Measurements from ENCODE around the gene TIMM29.

TIMM29 gene

DNA sequence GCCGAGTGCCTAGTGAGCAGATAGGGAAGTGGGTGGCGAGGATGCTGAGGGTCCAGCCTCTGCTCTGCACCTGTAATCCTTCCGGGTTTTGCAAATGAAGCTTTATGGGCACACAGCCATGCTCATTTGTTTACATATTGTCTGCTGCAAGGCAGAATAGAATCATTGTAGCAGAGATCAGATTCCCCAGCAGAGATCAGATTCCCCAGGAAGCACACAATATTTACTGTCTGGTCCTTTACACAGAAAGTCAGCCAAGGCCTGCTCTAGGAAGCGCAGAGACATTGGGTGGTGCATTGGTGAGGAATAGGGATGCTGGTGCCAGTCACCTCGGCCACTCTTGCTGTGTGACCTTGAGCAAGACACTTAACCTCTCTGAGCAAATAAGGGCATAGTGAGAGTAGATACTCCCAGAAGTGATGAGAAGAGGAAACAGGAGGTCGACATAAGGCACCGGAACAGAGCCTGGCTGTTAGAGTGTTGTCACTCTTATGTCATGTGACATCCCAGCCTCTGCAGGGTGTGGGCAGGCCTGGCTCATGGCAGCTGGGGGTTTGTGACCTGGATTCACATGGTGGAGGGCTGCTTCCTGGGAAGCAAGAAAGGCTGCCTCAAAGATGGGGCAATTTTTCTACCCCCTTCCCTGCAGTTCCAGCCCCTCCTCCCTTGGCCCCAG lies 31.6 kb upstream of the TIMM29 start:
- TF ChIP-seq GATA2 (IDR thresholded peaks at IDR 0.05; ENCODE audit: low read depth, low read length) = no peak
- no peak for TF ChIP-seq GATA3 (IDR thresholded peaks at IDR 0.05; ENCODE audit: low read depth, low read length)

GRCh38 chr19:10898633-10899032 lies 30.0 kb upstream of the TIMM29 start:
- no peak for TF ChIP-seq GATA3 (IDR thresholded peaks at IDR 0.05; ENCODE audit: low read depth, low read length)

DNA sequence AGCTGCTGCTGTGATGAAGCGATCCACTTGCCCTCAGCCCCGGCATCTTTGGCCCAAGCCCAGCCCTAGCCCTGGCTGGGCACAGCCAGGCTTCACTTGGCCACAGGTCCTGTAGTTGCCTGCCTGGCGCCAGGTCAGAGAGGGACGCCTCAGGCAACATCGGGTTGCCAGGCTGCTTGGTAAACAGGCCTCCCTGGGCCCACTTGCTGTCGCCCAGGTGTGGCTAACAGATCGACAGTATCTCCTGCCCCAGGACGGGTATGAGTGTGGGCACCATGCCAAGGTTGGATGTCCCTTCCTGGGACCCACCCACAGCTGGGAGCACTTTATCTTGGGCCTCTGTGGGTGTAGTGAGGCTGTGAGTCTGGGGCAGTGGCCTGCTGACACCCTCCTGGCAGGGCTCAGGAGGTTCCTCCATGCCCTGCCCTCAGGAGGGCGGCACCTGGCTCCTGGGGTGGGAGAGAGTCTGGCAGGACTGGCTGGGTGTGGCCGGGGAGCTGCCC lies 29.4 kb upstream of the TIMM29 start:
- TF ChIP-seq GATA2 (IDR thresholded peaks at IDR 0.05; ENCODE audit: low read depth, low read length) (no peak), GATA3 (IDR thresholded peaks at IDR 0.05; ENCODE audit: low read depth, low read length) (no peak)

GRCh38 chr19:10907925-10908324 lies 20.7 kb upstream of the TIMM29 start:
- no peak for TF ChIP-seq GATA3 (IDR thresholded peaks at IDR 0.05; ENCODE audit: low read depth, low read length)
- no peak for TF ChIP-seq GATA2 (IDR thresholded peaks at IDR 0.05; ENCODE audit: low read depth, low read length)

DNA sequence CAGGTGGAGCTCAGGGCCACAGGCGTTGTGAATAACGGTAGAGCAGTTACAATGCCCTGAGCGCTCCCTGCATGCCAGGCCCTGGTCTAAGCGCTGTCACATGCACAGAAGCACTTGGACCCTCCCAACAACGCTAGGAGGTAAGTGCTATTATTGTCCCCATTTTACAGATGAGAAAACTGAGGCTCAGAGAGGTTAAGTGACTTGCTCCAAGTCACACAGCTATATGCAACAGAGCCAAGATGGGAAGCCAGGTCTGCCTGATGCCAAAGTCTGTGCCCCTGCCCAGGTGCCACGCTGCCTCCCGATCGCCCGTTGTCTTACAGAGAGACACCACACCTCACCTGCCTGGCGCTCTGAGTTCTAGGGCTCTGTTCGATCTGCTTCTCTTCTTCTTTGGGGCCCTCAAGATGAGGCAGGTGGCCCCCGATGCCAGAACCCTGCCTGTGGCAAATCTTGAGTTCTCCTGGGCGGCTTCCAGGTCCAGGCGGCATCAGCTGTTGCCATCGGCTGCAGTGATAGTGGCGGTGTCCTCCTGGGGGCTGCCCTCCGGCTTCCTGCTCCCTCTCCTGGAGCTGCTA lies 20.1 kb upstream of the TIMM29 start:
- TF ChIP-seq GATA3 (IDR thresholded peaks at IDR 0.05; ENCODE audit: low read depth, low read length) (no peak), GATA2 (IDR thresholded peaks at IDR 0.05; ENCODE audit: low read depth, low read length) (no peak)

GRCh38 chr19:10911579-10912363 lies 16.8 kb upstream of the TIMM29 start:
- TF ChIP-seq GATA3 (IDR thresholded peaks at IDR 0.05; ENCODE audit: low read depth, low read length) (no peak), GATA2 (IDR thresholded peaks at IDR 0.05; ENCODE audit: low read depth, low read length) (no peak)

DNA sequence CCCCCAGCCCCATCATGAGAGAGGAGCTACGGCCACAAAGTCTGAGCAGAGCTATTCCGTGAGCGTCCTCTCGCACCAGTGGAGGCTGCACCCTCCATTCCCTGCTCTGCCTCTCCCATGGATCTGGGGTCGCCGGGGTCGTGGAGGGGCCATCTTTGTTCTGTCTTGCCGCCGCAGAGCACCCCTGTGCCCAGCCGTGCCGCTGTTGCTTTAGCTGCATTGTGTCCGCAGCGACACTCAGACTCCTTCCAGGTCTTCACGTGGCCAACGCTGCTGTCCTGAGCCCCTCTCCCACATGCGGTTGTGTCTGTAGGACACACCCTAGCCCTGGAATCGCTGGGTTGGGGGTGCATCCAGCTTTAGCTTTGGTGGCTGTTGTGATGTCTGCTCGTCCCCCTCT lies 16.0 kb upstream of the TIMM29 start:
- no peak for TF ChIP-seq GATA2 (IDR thresholded peaks at IDR 0.05; ENCODE audit: low read depth, low read length)
- TF ChIP-seq GATA3 (IDR thresholded peaks at IDR 0.05; ENCODE audit: low read depth, low read length) = no peak

DNA sequence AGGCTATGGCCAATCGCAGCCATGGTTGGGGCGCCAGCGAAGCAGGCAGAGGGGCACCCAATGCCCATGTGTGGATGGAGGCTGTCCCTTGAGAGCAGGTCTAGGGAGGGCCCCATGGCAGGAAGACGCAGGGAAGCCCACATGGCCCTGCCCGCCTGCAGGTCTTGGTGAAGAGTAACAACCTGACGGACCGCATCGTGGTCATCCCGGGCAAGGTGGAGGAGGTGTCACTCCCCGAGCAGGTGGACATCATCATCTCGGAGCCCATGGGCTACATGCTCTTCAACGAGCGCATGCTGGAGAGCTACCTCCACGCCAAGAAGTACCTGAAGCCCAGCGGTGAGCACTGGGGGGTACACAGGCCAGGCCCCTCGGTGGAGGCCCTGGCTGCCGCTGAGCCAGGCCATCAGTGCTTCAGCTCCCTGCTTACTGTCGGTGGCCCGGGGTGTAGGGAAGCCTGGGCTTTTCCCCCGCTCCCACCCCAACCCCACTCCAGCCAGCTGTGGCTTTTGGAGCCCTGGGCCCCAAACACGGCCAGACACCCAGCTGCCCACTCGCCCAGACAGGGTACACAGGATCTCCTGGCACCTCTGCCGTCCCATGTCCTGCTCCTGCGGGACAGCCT lies 14.8 kb upstream of the TIMM29 start:
- TF ChIP-seq GATA3 (IDR thresholded peaks at IDR 0.05; ENCODE audit: low read depth, low read length) (no peak), GATA2 (IDR thresholded peaks at IDR 0.05; ENCODE audit: low read depth, low read length) (no peak)

GRCh38 chr19:10915130-10916091 lies 13.2 kb upstream of the TIMM29 start:
- TF ChIP-seq GATA3 (IDR thresholded peaks at IDR 0.05; ENCODE audit: low read depth, low read length) = no peak
- no peak for TF ChIP-seq GATA2 (IDR thresholded peaks at IDR 0.05; ENCODE audit: low read depth, low read length)

- TF ChIP-seq GATA3 (IDR thresholded peaks at IDR 0.05; ENCODE audit: low read depth, low read length) = no peak
Observed at GRCh38 chr19:10916602-10917001, 12.0 kb upstream of the TIMM29 start.

- TF ChIP-seq GATA3 (IDR thresholded peaks at IDR 0.05; ENCODE audit: low read depth, low read length) (no peak), GATA2 (IDR thresholded peaks at IDR 0.05; ENCODE audit: low read depth, low read length) (no peak)
Observed at GRCh38 chr19:10918359-10918758, 10.3 kb upstream of the TIMM29 start.

GRCh38 chr19:10919352-10920287 lies 9.0 kb upstream of the TIMM29 start:
- TF ChIP-seq GATA3 (IDR thresholded peaks at IDR 0.05; ENCODE audit: low read depth, low read length) = no peak
- no peak for TF ChIP-seq GATA2 (IDR thresholded peaks at IDR 0.05; ENCODE audit: low read depth, low read length)
